HepG2 (cell line): ENCODE measurements around the gene NPC1. TPM values are rescaled to one million over a fixed set of nuclear protein-coding genes. Genes with fewer than 3 reads are reported as not detected.

Experiments used
- CBX2 ChIP-seq, 2 experiments: fragments of 200-600 bp in 1 of 2; sonication (generic); formaldehyde crosslinking in 1 of 2; IDR thresholded peaks; 2 replicates each; pipeline versions ENCODE4 v1.7.0 to v1.8.1; 2018 to 2022; ENCODE audit warnings: low read depth in 2 of 2, low read length in 1 of 2, mild to moderate bottlenecking in 1 of 2, missing genetic modification reagents in 1 of 2
- DMAP1 ChIP-seq: IDR thresholded peaks from 2 replicates; pipeline ENCODE4 v1.6.1; 2016
- MED1 ChIP-seq: sonication (generic); formaldehyde crosslinking; IDR thresholded peaks from 2 replicates; pipeline ENCODE4 v1.4.0; 2020; ENCODE audit warnings: missing genetic modification reagents
- SOX5 ChIP-seq: IDR thresholded peaks from 2 replicates; pipeline ENCODE4 v1.6.1; 2016; ENCODE audit warnings: borderline replicate concordance
- SP4 ChIP-seq: sonication (generic); formaldehyde crosslinking; IDR thresholded peaks from 2 replicates; pipeline ENCODE4 v1.8.1; 2023; ENCODE audit warnings: mild to moderate bottlenecking, missing genetic modification reagents
- SRSF4 ChIP-seq: fragments of 200-400 bp; formaldehyde crosslinking; IDR thresholded peaks from one replicate; pipeline ENCODE4 v1.6.1; 2018; ENCODE audit warnings: mild to moderate bottlenecking, low read depth, low read length, moderate library complexity; ENCODE audit not compliant: poor library complexity, severe bottlenecking
- SRY ChIP-seq: sonication (generic); formaldehyde crosslinking; IDR thresholded peaks from 2 replicates; pipeline ENCODE4 v1.8.0; 2022; ENCODE audit warnings: mild to moderate bottlenecking, missing genetic modification reagents
- ZNF317 ChIP-seq: sonication (generic); formaldehyde crosslinking; IDR thresholded peaks from 2 replicates; pipeline ENCODE4 v1.5.0; 2020; ENCODE audit warnings: mild to moderate bottlenecking, missing genetic modification reagents
- ZNF354B ChIP-seq: sonication (generic); formaldehyde crosslinking; IDR thresholded peaks from 2 replicates; pipeline ENCODE4 v1.8.0; 2022; ENCODE audit warnings: mild to moderate bottlenecking, missing genetic modification reagents
- ZNF562 ChIP-seq: sonication (generic); formaldehyde crosslinking; IDR thresholded peaks from 2 replicates; pipeline ENCODE4 v1.8.0; 2022; ENCODE audit warnings: missing genetic modification reagents, borderline replicate concordance
- ZNF564 ChIP-seq: sonication (generic); formaldehyde crosslinking; IDR thresholded peaks from 2 replicates; pipeline ENCODE4 v1.8.1; 2023; ENCODE audit warnings: mild to moderate bottlenecking, missing genetic modification reagents
- ZNF724P ChIP-seq: sonication (generic); formaldehyde crosslinking; IDR thresholded peaks from 2 replicates; pipeline ENCODE4 v1.8.0; 2022; ENCODE audit warnings: missing genetic modification reagents, borderline replicate concordance
- ZSCAN31 ChIP-seq: sonication (generic); formaldehyde crosslinking; IDR thresholded peaks from 2 replicates; pipeline ENCODE4 v1.5.0; 2020; ENCODE audit warnings: low read depth, mild to moderate bottlenecking, missing genetic modification reagents
- ZZZ3 ChIP-seq: sonication (generic); formaldehyde crosslinking; IDR thresholded peaks from 2 replicates; pipeline ENCODE4 v1.4.0; 2020; ENCODE audit warnings: missing genetic modification reagents, mild to moderate bottlenecking, borderline replicate concordance
- polyA plus RNA-seq, 8 experiments: library from polyadenylated mRNA; depleted of rRNA in 3 of 8; stranded (reverse) in 7 of 8; unstranded in 1 of 8; fragments of >200 nt; fragmentation: Illumina TruSeq in 4 of 8; extraction: Trizol in 4 of 8; gene quantifications; 2 replicates each; pipeline versions ENCODE4 v1.2.1 to v1.2.3, GENCODE V29; 2011 to 2016; ENCODE audit warnings: low read depth in 4 of 8, missing spikeins in 1 of 8, mixed read lengths in 1 of 8; ENCODE audit not compliant: insufficient read depth in 1 of 8
- total RNA-seq, 5 experiments: library from RNA; depleted of rRNA; stranded (reverse); fragments of >200 nt; fragmentation: Illumina TruSeq; extraction: Trizol; gene quantifications; 2 replicates each; pipeline ENCODE4 v1.2.3, GENCODE V29; 2016; ENCODE audit warnings: low read depth in 1 of 5
- TF ChIP-seq, protein P1 (sequence below): sonication (generic); formaldehyde crosslinking; conservative IDR thresholded peaks from 2 replicates; pipeline ENCODE4 v1.8.0; 2022; ENCODE audit warnings: low read depth, missing genetic modification reagents
- TF ChIP-seq, protein P2 (sequence below): sonication (generic); formaldehyde crosslinking; IDR thresholded peaks from 2 replicates; pipeline ENCODE4 v1.8.1; 2023; ENCODE audit warnings: mild to moderate bottlenecking, inconsistent platforms, moderate library complexity, missing genetic modification reagents, borderline replicate concordance
- TF ChIP-seq, protein P3 (sequence below): sonication (generic); formaldehyde crosslinking; IDR thresholded peaks from 2 replicates; pipeline ENCODE4 v1.4.0; 2020; ENCODE audit warnings: missing genetic modification reagents
- TF ChIP-seq, protein P4 (sequence below): IDR thresholded peaks from 2 replicates; pipeline ENCODE4 v1.6.1; 2016; ENCODE audit warnings: missing compliant biosample characterization, missing genetic modification reagents, borderline replicate concordance
- TF ChIP-seq, protein P5 (sequence below): sonication (generic); formaldehyde crosslinking; IDR thresholded peaks from 2 replicates; pipeline ENCODE4 v1.4.0; 2020; ENCODE audit warnings: missing genetic modification reagents, borderline replicate concordance

Gene NPC1
- total and polyA plus RNA-seq, 2 of the 13 experiments (the other 11 are each of a cell fraction or from before 2014, with no cell fraction given) = 46.5 to 114 TPM

DNA sequence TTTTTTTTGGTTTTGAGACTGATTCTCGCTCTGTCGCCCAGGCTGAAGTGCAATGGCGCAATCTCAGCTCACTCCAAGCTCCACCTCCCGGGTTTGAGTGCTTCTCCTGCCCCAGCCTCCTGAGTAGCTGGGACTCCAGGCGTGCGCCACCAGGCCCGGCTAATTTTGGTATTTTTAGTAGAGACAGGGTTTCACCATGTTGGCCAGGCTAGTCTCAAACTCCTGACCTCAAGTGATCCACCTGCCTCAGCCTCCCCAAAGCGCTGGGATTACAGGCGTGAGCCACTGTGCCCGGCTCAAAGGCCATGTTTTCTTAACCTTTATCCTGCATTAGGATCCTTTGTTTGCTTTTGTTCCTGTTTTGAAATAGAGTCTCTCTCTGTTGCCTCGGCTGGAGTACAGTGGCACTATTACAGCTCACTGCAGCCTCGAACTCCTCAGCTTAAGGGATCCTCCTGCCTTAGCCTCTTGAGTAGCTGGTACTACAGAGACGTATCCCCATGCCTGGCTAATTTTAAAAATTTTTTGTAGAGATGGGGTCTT, 41.0 kb downstream of the NPC1 start (continued):
- TF ChIP-seq, protein P1, sequence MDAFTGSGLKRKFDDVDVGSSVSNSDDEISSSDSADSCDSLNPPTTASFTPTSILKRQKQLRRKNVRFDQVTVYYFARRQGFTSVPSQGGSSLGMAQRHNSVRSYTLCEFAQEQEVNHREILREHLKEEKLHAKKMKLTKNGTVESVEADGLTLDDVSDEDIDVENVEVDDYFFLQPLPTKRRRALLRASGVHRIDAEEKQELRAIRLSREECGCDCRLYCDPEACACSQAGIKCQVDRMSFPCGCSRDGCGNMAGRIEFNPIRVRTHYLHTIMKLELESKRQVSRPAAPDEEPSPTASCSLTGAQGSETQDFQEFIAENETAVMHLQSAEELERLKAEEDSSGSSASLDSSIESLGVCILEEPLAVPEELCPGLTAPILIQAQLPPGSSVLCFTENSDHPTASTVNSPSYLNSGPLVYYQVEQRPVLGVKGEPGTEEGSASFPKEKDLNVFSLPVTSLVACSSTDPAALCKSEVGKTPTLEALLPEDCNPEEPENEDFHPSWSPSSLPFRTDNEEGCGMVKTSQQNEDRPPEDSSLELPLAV (CRISPR knock-in tag) = no peak
- TF ChIP-seq ZSCAN31 (CRISPR knock-in tag) (no peak), SOX5 (peak; percentile 89; the same call in 1 of the 2 replicates), DMAP1 (CRISPR knock-in tag) (no peak), ZNF724P (CRISPR knock-in tag) (peak; percentile 52; the same call in 1 of the 2 replicates), SRSF4 (no peak), ZNF562 (no peak), CBX2 (IDR thresholded peaks at IDR 0.05; ENCODE audit: low read depth, low read length) (no peak), CBX2 (CRISPR knock-in tag; IDR thresholded peaks at IDR 0.05; ENCODE audit: low read depth) (no peak), ZZZ3 (CRISPR knock-in tag) (no peak), SP4 (no peak), SRY (CRISPR knock-in tag) (no peak), MED1 (CRISPR knock-in tag) (peak; percentile 90), ZNF564 (CRISPR knock-in tag) (no peak), ZNF354B (CRISPR knock-in tag) (no peak), ZNF317 (no peak)
- TF ChIP-seq, protein P2, sequence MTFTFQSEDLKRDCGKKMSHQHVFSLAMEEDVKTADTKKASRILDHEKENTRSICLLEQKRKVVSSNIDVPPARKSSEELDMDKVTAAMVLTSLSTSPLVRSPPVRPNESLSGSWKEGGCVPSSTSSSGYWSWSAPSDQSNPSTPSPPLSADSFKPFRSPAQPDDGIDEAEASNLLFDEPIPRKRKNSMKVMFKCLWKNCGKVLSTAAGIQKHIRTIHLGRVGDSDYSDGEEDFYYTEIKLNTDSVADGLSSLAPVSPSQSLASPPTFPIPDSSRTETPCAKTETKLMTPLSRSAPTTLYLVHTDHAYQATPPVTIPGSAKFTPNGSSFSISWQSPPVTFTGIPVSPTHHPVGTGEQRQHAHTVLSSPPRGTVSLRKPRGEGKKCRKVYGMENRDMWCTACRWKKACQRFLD (CRISPR knock-in tag) = no peak
- TF ChIP-seq, protein P3, sequence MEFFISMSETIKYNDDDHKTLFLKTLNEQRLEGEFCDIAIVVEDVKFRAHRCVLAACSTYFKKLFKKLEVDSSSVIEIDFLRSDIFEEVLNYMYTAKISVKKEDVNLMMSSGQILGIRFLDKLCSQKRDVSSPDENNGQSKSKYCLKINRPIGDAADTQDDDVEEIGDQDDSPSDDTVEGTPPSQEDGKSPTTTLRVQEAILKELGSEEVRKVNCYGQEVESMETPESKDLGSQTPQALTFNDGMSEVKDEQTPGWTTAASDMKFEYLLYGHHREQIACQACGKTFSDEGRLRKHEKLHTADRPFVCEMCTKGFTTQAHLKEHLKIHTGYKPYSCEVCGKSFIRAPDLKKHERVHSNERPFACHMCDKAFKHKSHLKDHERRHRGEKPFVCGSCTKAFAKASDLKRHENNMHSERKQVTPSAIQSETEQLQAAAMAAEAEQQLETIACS (CRISPR knock-in tag) = no peak
- TF ChIP-seq, protein P4, sequence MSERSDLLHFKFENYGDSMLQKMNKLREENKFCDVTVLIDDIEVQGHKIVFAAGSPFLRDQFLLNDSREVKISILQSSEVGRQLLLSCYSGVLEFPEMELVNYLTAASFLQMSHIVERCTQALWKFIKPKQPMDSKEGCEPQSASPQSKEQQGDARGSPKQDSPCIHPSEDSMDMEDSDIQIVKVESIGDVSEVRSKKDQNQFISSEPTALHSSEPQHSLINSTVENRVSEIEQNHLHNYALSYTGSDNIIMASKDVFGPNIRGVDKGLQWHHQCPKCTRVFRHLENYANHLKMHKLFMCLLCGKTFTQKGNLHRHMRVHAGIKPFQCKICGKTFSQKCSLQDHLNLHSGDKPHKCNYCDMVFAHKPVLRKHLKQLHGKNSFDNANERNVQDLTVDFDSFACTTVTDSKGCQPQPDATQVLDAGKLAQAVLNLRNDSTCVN (CRISPR knock-in tag) = no peak
- TF ChIP-seq, protein P5, sequence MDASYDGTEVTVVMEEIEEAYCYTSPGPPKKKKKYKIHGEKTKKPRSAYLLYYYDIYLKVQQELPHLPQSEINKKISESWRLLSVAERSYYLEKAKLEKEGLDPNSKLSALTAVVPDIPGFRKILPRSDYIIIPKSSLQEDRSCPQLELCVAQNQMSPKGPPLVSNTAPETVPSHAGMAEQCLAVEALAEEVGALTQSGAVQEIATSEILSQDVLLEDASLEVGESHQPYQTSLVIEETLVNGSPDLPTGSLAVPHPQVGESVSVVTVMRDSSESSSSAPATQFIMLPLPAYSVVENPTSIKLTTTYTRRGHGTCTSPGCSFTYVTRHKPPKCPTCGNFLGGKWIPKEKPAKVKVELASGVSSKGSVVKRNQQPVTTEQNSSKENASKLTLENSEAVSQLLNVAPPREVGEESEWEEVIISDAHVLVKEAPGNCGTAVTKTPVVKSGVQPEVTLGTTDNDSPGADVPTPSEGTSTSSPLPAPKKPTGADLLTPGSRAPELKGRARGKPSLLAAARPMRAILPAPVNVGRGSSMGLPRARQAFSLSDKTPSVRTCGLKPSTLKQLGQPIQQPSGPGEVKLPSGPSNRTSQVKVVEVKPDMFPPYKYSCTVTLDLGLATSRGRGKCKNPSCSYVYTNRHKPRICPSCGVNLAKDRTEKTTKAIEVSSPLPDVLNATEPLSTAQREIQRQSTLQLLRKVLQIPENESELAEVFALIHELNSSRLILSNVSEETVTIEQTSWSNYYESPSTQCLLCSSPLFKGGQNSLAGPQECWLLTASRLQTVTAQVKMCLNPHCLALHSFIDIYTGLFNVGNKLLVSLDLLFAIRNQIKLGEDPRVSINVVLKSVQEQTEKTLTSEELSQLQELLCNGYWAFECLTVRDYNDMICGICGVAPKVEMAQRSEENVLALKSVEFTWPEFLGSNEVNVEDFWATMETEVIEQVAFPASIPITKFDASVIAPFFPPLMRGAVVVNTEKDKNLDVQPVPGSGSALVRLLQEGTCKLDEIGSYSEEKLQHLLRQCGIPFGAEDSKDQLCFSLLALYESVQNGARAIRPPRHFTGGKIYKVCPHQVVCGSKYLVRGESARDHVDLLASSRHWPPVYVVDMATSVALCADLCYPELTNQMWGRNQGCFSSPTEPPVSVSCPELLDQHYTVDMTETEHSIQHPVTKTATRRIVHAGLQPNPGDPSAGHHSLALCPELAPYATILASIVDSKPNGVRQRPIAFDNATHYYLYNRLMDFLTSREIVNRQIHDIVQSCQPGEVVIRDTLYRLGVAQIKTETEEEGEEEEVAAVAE (CRISPR knock-in tag) = no peak
